Hair follicular keratinocyte (primary cell): ENCODE data around the gene RBM43. TPM values are rescaled to one million over a fixed set of nuclear protein-coding genes. Genes with fewer than 3 reads are reported as not detected.

ENCODE experiments used
- total RNA-seq: library from RNA; depleted of rRNA; stranded (reverse); fragments of >200 nt; gene quantifications from 2 replicates; pipeline ENCODE4 v1.2.3, GENCODE V29; 2015

RBM43 gene
- 0.99 and 1.4 TPM in 2 replicates for total RNA-seq

DNA sequence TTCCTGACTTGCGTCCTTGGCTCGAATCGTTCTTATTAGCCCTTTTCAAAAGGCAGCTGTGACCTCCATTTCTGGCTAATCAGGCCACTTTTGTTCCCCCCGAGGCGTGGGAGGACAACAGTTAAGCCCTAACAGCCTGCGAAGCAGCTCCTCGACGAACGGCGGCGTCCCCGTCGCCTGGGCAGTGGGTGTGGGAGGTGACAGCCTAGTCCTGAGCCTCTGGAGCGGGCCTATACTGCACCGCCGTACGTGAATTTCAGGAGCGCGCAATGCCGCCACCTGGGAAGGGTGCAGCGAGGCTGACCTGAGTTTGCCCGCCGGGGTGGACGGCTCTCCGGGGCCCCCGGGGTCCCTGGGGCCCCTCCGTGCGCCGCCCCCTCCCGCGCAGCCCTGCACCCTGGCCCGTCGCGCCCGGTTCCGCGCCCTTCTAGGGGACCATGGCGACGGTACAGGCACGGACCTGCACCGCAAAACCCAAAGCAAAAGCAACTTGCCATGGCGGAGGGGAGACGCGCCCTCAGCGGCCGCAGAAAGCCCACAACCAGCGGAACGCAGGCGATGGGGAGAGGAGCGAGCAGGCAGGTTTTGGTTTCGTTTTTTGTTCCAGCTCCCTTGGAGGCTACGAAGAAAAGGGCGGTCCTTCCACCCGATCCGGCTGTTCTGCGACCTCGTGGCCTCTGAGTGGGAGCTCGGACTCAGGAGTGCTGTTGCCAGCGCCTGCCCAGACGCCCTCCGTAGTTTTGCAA, at the start of gene RBM43:
Gene RBM43 (minus strand): TSS at position 633 of the 746 bp plus-strand sequence. CDS start 136 bp downstream, at position 497.

Other genes starting within 250 kb of the RBM43 start
- gene NMI, start 27.8 kb upstream of the RBM43 start, total RNA-seq = 5.7 and 5.9 TPM in 2 replicates
- 0.46 TPM in 1 of 2 replicates, not detected in the other for gene TNFAIP6, start 95.7 kb upstream of the RBM43 start, total RNA-seq
- 14.7 and 19.4 TPM in 2 replicates for gene RIF1, start 148.0 kb upstream of the RBM43 start, total RNA-seq